ENCODE results near the gene ARRDC1. TPM values are rescaled to one million over a fixed set of nuclear protein-coding genes. Genes with fewer than 3 reads are reported as not detected.

Gene ARRDC1
- total RNA-seq, 1 donor from 2014 or later = 56.8 TPM

DNA sequence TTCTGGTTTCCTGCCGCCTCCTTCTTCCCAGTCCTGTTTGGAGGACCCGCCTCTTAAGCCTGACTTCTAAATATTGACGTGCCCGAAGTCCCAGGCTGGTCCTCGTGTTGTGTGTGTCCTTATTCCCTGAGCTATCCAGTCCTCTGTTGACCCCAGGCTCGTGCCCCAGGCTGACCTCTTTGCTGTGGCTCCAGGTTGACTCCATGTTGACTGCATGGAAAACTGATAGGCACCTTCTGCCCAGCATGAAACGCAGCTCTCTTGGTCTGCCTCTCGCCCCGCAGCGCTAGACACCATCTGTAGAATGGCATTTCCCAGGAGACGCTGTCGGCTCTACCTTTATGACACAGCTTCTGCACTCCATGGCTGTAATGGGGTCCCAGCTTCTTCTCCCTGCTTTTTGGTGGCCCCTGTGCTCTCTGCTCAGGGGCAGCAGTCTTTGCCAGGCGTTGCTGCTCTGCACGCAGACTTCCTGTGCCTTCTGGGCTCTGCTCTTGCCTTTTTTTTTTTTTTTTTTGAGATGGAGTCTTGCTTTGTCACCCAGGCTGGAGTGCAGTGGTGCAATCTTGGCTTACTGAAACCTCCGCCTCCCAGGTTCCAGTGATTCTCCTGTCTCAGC, 41.7 kb downstream of the ARRDC1 start:
- Histone ChIP-seq H3K36me3 (peaks cover 0 to 6% of the 10 kb centered on the region in 2 donors), H3K27ac (no peak overlapping the region), H3K27me3 (no peaks in the 10 kb centered on the region), H3K9me3 (no peaks in the 10 kb centered on the region), H3K4me1 (no peaks in the 10 kb centered on the region), H3K4me3 (no peak overlapping the region)
- intact Hi-C loops (cut with DNase I) = no loop called here
- TF ChIP-seq, protein P1, sequence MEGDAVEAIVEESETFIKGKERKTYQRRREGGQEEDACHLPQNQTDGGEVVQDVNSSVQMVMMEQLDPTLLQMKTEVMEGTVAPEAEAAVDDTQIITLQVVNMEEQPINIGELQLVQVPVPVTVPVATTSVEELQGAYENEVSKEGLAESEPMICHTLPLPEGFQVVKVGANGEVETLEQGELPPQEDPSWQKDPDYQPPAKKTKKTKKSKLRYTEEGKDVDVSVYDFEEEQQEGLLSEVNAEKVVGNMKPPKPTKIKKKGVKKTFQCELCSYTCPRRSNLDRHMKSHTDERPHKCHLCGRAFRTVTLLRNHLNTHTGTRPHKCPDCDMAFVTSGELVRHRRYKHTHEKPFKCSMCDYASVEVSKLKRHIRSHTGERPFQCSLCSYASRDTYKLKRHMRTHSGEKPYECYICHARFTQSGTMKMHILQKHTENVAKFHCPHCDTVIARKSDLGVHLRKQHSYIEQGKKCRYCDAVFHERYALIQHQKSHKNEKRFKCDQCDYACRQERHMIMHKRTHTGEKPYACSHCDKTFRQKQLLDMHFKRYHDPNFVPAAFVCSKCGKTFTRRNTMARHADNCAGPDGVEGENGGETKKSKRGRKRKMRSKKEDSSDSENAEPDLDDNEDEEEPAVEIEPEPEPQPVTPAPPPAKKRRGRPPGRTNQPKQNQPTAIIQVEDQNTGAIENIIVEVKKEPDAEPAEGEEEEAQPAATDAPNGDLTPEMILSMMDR (IDR thresholded peaks at IDR 0.05) = no peak
- DNase-seq (ENCODE audit: low spot score in 2 of 2) = no peak

DNA sequence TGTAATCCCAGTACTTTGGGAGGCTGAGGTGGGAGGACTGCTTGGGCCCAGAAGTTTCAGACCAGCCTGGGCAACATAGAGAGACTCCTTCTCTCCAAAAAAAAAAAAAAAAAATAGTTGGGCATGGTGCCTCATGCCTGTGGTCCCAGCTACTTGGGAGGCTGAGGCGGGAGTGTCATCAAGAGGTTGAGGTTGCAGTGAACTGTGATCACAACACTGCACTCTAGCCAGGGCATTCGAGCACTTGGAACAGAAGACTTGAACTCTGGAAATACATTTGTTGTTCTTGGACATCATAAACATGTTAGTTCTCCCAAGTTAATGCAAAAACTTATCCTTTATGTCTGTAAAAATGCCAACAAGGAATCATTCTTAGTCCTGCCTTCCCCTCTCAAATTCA, 42.9 kb downstream of the ARRDC1 start:
- Histone ChIP-seq H3K4me3 (no peak overlapping the region), H3K36me3 (peaks cover 0 to 10% of the 10 kb centered on the region in 2 donors), H3K27me3 (no peaks in the 10 kb centered on the region), H3K27ac (no peak overlapping the region), H3K9me3 (no peaks in the 10 kb centered on the region), H3K4me1 (no peaks in the 10 kb centered on the region)
- TF ChIP-seq, protein P1 (IDR thresholded peaks at IDR 0.05) = no peak
- no peak for DNase-seq (ENCODE audit: low spot score in 2 of 2)
- intact Hi-C loops (cut with DNase I) = no loop called here

DNA sequence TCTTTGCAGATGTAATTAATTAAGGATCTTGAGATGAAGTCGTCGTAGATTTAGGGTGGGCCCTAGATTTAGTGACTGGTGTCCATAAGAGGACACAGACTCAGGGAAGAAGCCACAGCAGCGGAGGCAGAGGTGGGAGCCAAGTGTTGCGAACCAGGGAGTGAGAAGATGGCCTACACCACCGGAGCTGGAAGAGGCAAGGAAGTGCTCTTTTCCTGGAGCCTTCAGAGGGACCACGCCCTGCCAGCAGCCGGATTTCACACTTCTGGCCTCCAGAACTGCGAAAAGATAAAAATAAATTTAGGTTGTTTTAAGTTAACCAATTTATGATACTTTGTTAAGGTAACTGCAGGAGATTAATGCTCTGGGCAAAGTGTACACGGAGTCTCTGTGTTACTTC, 44.1 kb downstream of the ARRDC1 start:
- intact Hi-C loops (cut with DNase I) = no loop called here
- H3K27me3 ChIP-seq = no peaks in the 10 kb centered on the region
- no peaks in the 10 kb centered on the region for H3K9me3 ChIP-seq
- H3K4me3 ChIP-seq = no peak overlapping the region
- no peaks in the 10 kb centered on the region for H3K4me1 ChIP-seq
- TF ChIP-seq, protein P1 (IDR thresholded peaks at IDR 0.05) = no peak
- no peak overlapping the region for H3K27ac ChIP-seq
- no peak for DNase-seq (ENCODE audit: low spot score in 2 of 2)
- H3K36me3 ChIP-seq = peaks cover 0 to 4% of the 10 kb centered on the region in 2 donors

DNA sequence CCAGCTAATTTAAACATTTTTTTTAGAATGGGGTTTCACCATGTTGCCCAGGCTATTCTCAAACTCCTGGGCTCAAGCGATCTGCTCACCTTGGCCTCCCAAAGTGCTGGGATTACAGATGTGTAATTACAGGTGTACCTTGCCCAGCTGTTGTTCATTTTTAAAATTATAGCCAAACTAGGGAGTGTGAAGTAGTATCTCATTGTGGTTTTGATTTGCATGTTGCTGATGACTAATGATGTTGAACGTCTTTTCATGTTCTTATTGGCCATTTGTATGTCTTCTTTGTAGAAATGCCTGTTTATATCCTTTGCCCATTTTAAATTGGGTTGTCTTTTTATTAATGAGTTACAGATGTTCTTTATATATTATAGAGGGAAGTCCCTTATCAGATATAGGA, 44.8 kb downstream of the ARRDC1 start:
- no peak for DNase-seq (ENCODE audit: low spot score in 2 of 2)
- no peak overlapping the region for H3K27ac ChIP-seq
- H3K27me3 ChIP-seq = no peaks in the 10 kb centered on the region
- H3K4me1 ChIP-seq = no peaks in the 10 kb centered on the region
- no peak overlapping the region for H3K4me3 ChIP-seq
- intact Hi-C loops (cut with DNase I) = no loop called here
- TF ChIP-seq, protein P1 (IDR thresholded peaks at IDR 0.05) = no peak
- H3K9me3 ChIP-seq = no peaks in the 10 kb centered on the region
- peaks cover 0 to 4% of the 10 kb centered on the region in 2 donors for H3K36me3 ChIP-seq

DNA sequence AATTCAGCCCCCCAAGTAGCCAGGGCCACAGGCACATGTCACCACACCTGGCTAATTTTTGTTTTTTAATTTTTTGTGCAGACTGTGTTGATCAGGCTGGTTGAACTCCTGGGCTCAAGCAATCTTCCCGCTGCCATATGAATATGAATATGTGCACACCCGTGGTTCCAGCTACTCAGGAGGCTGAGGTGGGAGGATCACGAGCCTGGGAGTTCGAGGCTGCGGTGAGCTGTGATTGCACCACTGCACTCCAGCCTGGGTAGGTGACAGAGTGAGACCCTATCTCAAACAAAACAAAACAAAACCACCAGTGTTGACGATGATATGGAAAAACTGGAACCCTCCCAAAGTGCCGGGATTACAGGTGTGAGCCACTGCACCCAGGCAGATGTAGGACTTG, 45.3 kb downstream of the ARRDC1 start:
- H3K9me3 ChIP-seq = no peaks in the 10 kb centered on the region
- H3K36me3 ChIP-seq = peaks cover 0 to 4% of the 10 kb centered on the region in 2 donors
- H3K27ac ChIP-seq = no peak overlapping the region
- no peaks in the 10 kb centered on the region for H3K4me1 ChIP-seq
- H3K27me3 ChIP-seq = no peaks in the 10 kb centered on the region
- intact Hi-C loops (cut with DNase I) = no loop called here
- TF ChIP-seq, protein P1 (IDR thresholded peaks at IDR 0.05) = no peak
- H3K4me3 ChIP-seq = no peak overlapping the region
- DNase-seq (ENCODE audit: low spot score in 2 of 2) = no peak

DNA sequence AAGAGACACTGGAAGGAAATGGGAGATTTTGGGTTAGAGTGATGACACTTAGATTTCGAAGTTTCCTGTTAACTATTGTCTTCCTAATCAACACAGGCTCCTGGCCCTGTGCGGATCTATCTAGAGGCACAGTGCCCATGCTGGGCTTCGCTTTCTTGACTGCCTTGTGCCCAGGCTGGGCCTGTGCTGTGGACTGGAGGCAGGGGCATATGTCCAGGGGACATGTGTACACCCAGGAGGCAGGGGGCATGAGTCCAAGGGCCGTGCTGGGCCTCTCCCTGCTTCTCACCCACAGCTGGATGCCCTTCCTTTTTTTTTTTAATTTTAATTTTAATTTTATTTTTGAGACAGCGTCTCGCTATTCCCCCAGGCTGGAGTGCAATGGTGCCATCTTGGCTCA, 50.9 kb downstream of the ARRDC1 start:
- Histone ChIP-seq H3K4me3 (no peak overlapping the region), H3K27ac (no peak overlapping the region), H3K9me3 (no peaks in the 10 kb centered on the region), H3K4me1 (no peaks in the 10 kb centered on the region), H3K36me3 (peaks cover 0 to 4% of the 10 kb centered on the region in 2 donors), H3K27me3 (no peaks in the 10 kb centered on the region)
- intact Hi-C loops (cut with DNase I) = no loop called here
- DNase-seq (ENCODE audit: low spot score in 2 of 2) = peak in 1 of 2 donors; percentile 54
- TF ChIP-seq, protein P1 (IDR thresholded peaks at IDR 0.05) = no peak
